GM12891 (cell line): ENCODE data around the gene ZSCAN26.

Experiments used
- PAX5 ChIP-seq: IDR thresholded peaks from 2 replicates; pipeline ENCODE4 v1.6.1; 2011; ENCODE audit warnings: low read length, moderate library complexity, mild to moderate bottlenecking; ENCODE audit not compliant: insufficient read depth, severe bottlenecking
- POLR2A ChIP-seq: IDR thresholded peaks from 2 replicates; pipeline ENCODE4 v1.6.1; 2011; ENCODE audit warnings: low read depth, low read length, control low read depth
- POLR2AphosphoS5 ChIP-seq: IDR thresholded peaks from 2 replicates; pipeline ENCODE4 v1.6.1; 2011; ENCODE audit warnings: low read depth, low read length, control low read depth
- POU2F2 ChIP-seq: IDR thresholded peaks from 2 replicates; pipeline ENCODE4 v1.6.1; 2011; ENCODE audit warnings: low read depth, mild to moderate bottlenecking, control low read depth, low read length, moderate library complexity
- SPI1 ChIP-seq: IDR thresholded peaks from 2 replicates; pipeline ENCODE4 v1.6.1; 2011; ENCODE audit warnings: low read depth, low read length, control low read depth
- TAF1 ChIP-seq: IDR thresholded peaks from 2 replicates; pipeline ENCODE4 v1.6.1; 2011; ENCODE audit warnings: low read depth, low read length, control low read depth

- TF ChIP-seq POLR2A = no peak
- no peak for TF ChIP-seq POLR2AphosphoS5
- TF ChIP-seq TAF1 = no peak
- no peak for TF ChIP-seq SPI1
- no peak for TF ChIP-seq POU2F2
- no peak for TF ChIP-seq PAX5
Measured at GRCh38 chr6:28323813-28324424, 57.0 kb downstream of the ZSCAN26 start.
